HG03064 (cell line): Measurements from ENCODE around the gene TGFA.

Experiments
- ATAC-seq: cut with Tn5 transposase; IDR thresholded peaks from one replicate; pipeline ENCODE4 v1.9.1; 2021; ENCODE audit warnings: low read depth; ENCODE audit not compliant: unreplicated experiment

The TGFA gene

GRCh38 chr2:70553584-70554337, at the start of gene TGFA:
TGFA (minus strand) TSS chr2:70553826; CDS start chr2:70553767, 59 bp downstream.
- no peak for ATAC-seq

GRCh38 chr2:70603066-70603465, 49.4 kb upstream of the TGFA start:
- ATAC-seq = no peak

- no peak for ATAC-seq
Observed at GRCh38 chr2:70598197-70598596, 44.6 kb upstream of the TGFA start.

- ATAC-seq = no peak
Observed at GRCh38 chr2:70596739-70597138, 43.1 kb upstream of the TGFA start.

- ATAC-seq = no peak
Observed at GRCh38 chr2:70596293-70596692, 42.7 kb upstream of the TGFA start.

GRCh38 chr2:70583091-70583490, 29.5 kb upstream of the TGFA start:
- no peak for ATAC-seq

- ATAC-seq = no peak
Observed at GRCh38 chr2:70580352-70580751, 26.7 kb upstream of the TGFA start.

GRCh38 chr2:70574618-70575017, 21.0 kb upstream of the TGFA start:
- no peak for ATAC-seq

GRCh38 chr2:70574109-70574508, 20.5 kb upstream of the TGFA start:
- no peak for ATAC-seq

- ATAC-seq = no peak
Observed at GRCh38 chr2:70570041-70570661, 16.5 kb upstream of the TGFA start.

- ATAC-seq = no peak
Observed at GRCh38 chr2:70569559-70569958, 15.9 kb upstream of the TGFA start.

GRCh38 chr2:70566906-70567305, 13.3 kb upstream of the TGFA start:
- ATAC-seq = no peak

- no peak for ATAC-seq
Observed at GRCh38 chr2:70566464-70566863, 12.8 kb upstream of the TGFA start.

GRCh38 chr2:70565039-70565731, 11.6 kb upstream of the TGFA start:
- ATAC-seq = no peak

- ATAC-seq = no peak
Observed at GRCh38 chr2:70561893-70562292, 8.3 kb upstream of the TGFA start.

- no peak for ATAC-seq
Observed at GRCh38 chr2:70560442-70560841, 6.8 kb upstream of the TGFA start.

- ATAC-seq = no peak
Observed at GRCh38 chr2:70560040-70560439, 6.4 kb upstream of the TGFA start.

- ATAC-seq = no peak
Observed at GRCh38 chr2:70558195-70558808, 4.7 kb upstream of the TGFA start.

GRCh38 chr2:70557171-70557838, 3.7 kb upstream of the TGFA start:
- ATAC-seq = no peak

GRCh38 chr2:70556608-70557007, 3.0 kb upstream of the TGFA start:
- no peak for ATAC-seq
